Measurements from ENCODE around the gene FRMPD4.

DNA sequence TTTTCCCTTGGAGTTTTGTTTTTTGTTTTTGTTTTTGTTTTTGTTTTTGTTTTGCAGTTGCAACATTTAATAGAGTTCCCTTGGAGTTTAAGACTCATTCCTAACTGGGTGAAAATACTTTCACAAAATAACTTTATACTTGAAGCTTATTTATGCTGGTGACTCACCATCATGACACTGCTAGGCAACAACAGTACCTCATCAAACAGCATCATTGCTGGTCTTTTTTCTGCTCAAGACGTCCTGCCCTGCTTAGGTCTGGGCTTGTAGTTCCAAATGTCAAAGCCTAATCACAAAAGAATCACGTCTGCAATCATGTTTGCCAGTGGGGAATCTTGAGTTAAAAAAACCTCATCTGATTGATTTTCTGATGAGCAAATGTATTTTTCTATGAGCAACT is 547.3 kb downstream of the FRMPD4 start:
- TF ChIP-seq GATA3 (IDR thresholded peaks at IDR 0.05; ENCODE audit: low read depth, low read length) (no peak), GATA2 (IDR thresholded peaks at IDR 0.05; ENCODE audit: low read depth, low read length) (no peak)

All from SH-SY5Y (cell line).